ENCODE data around the gene EEFSEC. TPM values are rescaled to one million over a fixed set of nuclear protein-coding genes. Genes with fewer than 3 reads are reported as not detected.
A peak's percentile ranks its signal among the peaks of the same experiment; 100 is the strongest.

The EEFSEC gene
- total RNA-seq, 1 experiment from 2014 or later = 14.6 TPM

- in situ Hi-C loops (cut with HindIII; ENCODE audit: low sequenced_read_pairs) = no loop called here
- DNase-seq (ENCODE audit: low spot score) = no peak
These were observed 124.8 kb downstream of the EEFSEC start for GRCh38 chr3:128278130-128278529.

GRCh38 chr3:128278761-128279600, 125.7 kb downstream of the EEFSEC start:
- in situ Hi-C loops (cut with HindIII; ENCODE audit: low sequenced_read_pairs) = no loop called here
- DNase-seq (ENCODE audit: low spot score) = peak; percentile 68

- DNase-seq (ENCODE audit: low spot score) = no peak
- in situ Hi-C loops (cut with HindIII; ENCODE audit: low sequenced_read_pairs) = no loop called here
These were observed 126.3 kb downstream of the EEFSEC start for GRCh38 chr3:128279601-128279880.

DNA sequence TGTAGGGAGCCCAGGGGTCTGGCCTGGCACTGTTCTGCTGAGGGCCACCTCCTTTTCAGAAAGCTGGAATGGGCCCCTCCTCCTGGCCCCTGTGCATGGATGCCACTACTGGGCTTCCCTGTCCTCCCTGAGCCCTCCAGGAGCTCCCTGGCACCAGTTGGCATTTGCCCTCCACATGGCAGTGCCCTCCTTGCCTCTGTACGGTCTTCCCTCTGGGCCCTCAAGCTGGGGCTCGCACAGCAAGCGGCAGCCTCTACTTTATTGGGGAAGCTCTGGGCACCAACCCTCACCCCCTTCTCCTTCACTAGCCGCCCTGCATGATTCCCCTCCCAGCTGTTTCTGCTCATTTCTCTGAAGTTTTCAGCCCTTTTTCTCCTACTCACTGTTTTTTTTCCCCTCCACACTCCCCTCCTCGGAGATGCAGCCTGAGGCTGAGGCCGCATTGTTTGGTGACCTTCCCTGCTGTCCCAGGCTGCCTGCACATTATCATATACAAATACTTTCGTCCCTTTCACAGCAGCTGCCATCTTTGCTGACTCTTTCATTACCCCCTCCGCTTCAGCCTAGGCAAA, 127.3 kb downstream of the EEFSEC start:
- DNase-seq (ENCODE audit: low spot score) = no peak
- in situ Hi-C loops (cut with HindIII; ENCODE audit: low sequenced_read_pairs) = no loop called here

DNA sequence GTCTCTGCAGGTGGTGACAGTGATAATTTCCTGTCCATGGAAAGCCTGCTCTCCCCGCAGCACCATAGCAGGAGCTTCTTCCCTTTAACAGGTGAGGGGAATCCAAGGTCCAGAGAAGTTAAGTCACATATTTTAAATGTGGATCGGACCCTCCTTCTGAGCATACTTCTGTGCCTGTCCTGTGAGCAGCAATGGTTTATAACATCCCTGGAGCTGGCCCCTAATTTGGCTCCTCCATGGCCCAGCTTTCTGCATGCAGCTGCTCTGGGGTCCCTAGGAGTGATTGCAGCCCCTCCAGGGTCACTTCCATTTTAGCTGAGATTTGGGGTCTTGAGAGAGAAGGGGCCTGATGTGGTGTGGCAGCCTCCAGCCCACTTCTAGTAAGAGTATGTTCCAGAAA, 127.8 kb downstream of the EEFSEC start:
- in situ Hi-C loops (cut with HindIII; ENCODE audit: low sequenced_read_pairs) = no loop called here

DNA sequence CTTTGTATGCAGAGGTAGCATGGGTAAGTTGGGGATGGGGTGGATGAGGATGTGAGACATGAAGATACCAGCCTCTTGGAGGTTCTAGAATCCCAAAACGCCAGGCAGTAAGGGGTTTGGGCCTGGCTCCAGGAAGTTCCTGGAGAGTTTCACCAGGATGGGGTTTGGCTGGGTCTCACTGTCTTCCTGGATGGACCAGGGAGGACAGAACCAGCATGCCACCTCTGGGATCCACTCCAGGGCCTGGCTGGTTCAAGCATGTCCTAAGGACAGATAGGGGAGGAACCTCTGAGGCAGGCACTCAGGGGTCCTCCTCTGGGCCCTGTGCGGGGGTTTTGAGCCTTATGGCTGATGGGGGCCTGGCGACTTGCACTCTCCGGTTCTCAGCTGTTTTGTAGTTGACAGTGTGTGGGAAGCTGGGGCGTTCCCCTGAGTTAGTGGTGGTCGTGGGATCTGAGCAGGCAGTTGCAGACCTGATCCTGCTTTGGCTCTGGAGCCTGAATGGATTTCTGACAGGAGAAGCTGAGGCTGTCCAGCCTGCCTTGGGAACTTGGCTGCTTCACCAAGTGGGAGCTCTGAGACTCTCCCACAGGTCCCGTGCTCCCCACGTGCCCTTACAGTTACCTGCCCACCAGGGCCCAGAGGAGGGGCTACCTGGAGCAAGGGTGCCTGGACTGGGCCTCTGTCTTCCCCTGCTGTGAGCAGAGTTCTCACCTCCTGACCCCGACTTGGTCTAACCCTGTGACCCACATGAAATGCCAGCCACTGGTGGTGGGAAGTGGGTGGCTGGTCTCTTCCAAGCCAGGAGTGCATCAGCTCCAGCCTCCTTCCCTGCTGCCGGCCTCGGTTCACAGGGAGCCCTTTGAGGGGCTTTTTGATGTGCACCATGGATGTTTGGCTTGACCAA, 128.4 kb downstream of the EEFSEC start:
- no peak for DNase-seq (ENCODE audit: low spot score)
- in situ Hi-C loops (cut with HindIII; ENCODE audit: low sequenced_read_pairs) = no loop called here

More for the DNA sequence above, 127.8 kb downstream of the EEFSEC start:
- no peak for DNase-seq (ENCODE audit: low spot score)

- in situ Hi-C loops (cut with HindIII; ENCODE audit: low sequenced_read_pairs) = no loop called here
- DNase-seq (ENCODE audit: low spot score) = peak; percentile 16
These were observed 129.3 kb downstream of the EEFSEC start for GRCh38 chr3:128282380-128283196.

GRCh38 chr3:128283421-128283820, 130.1 kb downstream of the EEFSEC start:
- no peak for DNase-seq (ENCODE audit: low spot score)

DNA sequence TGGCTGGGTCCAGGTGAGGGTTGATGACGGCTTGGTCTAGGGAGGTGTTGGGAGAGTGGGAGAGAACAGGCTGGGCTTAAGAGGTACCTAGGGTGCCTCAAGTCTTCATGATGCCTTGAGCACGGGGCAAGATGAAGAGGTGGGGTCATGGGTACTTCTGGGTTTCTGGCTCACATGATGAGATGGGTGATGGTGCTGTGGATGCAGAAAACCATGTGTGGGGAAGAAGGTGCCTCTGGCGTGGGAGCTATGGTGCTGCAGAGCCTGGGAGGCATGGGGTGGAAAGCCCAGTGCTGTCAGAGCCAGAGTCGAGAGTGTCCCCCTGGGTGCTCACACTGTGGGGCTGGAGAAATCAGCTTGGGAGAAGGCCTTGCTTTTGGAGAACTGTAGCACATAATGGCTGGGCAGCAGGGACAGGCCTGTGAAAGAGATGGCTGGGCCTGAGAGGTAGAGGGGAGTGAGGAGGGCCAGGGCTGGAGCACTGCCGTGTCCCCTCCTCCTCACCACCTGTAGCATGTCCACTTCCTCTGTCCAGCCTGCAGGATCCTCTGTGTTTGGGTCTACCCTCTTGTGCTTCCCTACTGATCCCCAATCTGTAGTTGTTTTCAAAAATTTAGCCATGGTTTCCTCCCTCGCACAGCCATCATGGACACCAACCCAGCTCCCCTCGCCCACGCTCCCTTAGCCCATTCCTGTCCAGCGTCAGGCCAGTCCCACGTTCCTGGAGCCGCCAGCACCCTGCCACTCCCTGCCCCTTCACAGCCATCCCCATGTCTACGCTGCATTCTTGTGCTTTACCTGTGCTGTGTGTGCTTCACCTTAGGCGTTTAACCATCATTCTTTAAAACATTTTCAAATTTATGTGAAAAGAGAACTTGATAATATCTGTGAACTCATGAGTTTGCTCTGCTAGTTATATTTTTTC, 132.0 kb downstream of the EEFSEC start:
- no peak for DNase-seq (ENCODE audit: low spot score)
- in situ Hi-C loops (cut with HindIII; ENCODE audit: low sequenced_read_pairs) = no loop called here

More at GRCh38 chr3:128283421-128283820, 130.1 kb downstream of the EEFSEC start:
- in situ Hi-C loops (cut with HindIII; ENCODE audit: low sequenced_read_pairs) = no loop called here

GRCh38 chr3:128285967-128286321, 132.7 kb downstream of the EEFSEC start:
- DNase-seq (ENCODE audit: low spot score) = no peak
- in situ Hi-C loops (cut with HindIII; ENCODE audit: low sequenced_read_pairs) = no loop called here

GRCh38 chr3:128286691-128287090, 133.4 kb downstream of the EEFSEC start:
- no peak for DNase-seq (ENCODE audit: low spot score)
- in situ Hi-C loops (cut with HindIII; ENCODE audit: low sequenced_read_pairs) = no loop called here

- in situ Hi-C loops (cut with HindIII; ENCODE audit: low sequenced_read_pairs) = no loop called here
- DNase-seq (ENCODE audit: low spot score) = no peak
These were observed 133.9 kb downstream of the EEFSEC start for GRCh38 chr3:128287216-128287615.

DNA sequence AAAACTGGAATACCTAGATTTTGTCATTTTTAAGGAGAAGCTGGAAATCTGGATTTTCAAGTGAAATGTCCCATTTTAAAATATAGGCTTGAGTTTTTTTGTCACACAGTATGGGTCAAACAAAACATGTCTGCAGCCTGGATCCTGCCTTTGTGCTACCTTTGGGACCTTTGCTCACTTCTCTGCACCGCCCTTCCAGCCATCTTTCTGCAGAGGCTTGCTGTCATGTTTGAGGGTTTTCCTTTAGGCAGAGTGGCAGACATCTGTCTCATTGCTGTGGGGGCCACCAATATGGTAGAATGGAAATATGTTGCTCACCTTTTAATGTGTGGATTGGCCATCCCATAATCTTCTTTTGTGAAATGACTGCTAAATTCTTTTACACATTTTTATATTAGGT, 136.3 kb downstream of the EEFSEC start:
- no peak for DNase-seq (ENCODE audit: low spot score)
- in situ Hi-C loops (cut with HindIII; ENCODE audit: low sequenced_read_pairs) = no loop called here

DNA sequence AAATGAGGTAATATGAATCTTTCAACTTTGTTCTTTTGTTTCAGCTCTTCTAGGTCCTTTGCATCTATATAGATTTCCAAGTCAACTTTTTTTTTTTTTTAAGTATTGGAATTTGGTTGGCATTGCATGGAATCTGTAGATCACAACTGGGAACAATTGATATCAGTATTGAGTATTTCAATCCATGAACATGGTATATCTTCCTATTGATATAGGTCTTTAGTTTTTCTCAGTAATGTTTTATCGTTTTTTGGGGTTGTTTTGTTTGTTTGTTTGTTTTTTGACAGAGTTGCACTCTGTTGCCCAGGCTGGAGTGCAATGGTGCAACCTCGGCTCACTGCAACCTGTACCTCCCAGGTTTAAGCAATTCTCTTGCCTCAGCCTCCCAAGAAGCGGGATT, 137.2 kb downstream of the EEFSEC start:
- in situ Hi-C loops (cut with HindIII; ENCODE audit: low sequenced_read_pairs) = no loop called here

GRCh38 chr3:128293930-128294329, 140.6 kb downstream of the EEFSEC start:
- no peak for DNase-seq (ENCODE audit: low spot score)
- in situ Hi-C loops (cut with HindIII; ENCODE audit: low sequenced_read_pairs) = no loop called here

More for the DNA sequence above, 137.2 kb downstream of the EEFSEC start:
- no peak for DNase-seq (ENCODE audit: low spot score)

DNA sequence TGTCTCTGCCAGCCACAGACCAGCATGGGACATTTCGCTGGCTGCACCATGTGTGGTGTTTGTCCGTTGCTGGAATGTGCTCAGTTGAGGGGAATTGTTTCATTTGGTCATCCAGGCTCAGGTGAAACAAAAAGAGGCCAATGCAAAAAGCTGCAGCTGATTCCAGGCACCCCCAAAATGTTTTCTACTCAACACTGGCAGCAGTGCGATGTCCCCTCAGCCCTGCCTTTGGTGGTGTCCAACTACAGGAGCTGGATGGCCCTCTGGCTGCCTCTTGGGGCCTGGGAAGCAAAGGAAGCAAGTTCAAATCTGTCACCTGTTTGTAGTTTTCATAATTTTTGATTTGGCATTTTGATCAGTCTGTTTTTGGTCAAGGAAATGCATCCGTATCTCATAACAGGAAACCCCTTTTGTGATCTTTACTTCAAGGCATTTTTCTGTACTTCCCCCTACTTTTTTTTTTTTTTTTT, 141.8 kb downstream of the EEFSEC start:
- no peak for DNase-seq (ENCODE audit: low spot score)
- in situ Hi-C loops (cut with HindIII; ENCODE audit: low sequenced_read_pairs) = no loop called here

- DNase-seq (ENCODE audit: low spot score) = peak; percentile 24
These were observed 143.4 kb downstream of the EEFSEC start for GRCh38 chr3:128296469-128297251.

More at GRCh38 chr3:128296469-128297251, 143.4 kb downstream of the EEFSEC start:
- in situ Hi-C loops (cut with HindIII; ENCODE audit: low sequenced_read_pairs) = no loop called here
